ENCODE measurements around the gene HS3ST6.

The HS3ST6 gene

GRCh38 chr16:1950559-1950958, 32.3 kb upstream of the HS3ST6 start:
- no peak for ATAC-seq
- TF ChIP-seq OSR1 (CRISPR knock-in tag; IDR thresholded peaks at IDR 0.05) (no peak), TOX (CRISPR knock-in tag; IDR thresholded peaks at IDR 0.05; ENCODE audit: borderline replicate concordance) (no peak), ZNF70 (CRISPR knock-in tag; IDR thresholded peaks at IDR 0.05) (no peak), TCF4 (CRISPR knock-in tag; IDR thresholded peaks at IDR 0.05; ENCODE audit: borderline replicate concordance) (no peak), ZC3H10 (CRISPR knock-in tag; IDR thresholded peaks at IDR 0.05) (no peak), ZNF565 (CRISPR knock-in tag; conservative IDR thresholded peaks at IDR 0.05; ENCODE audit: low read depth) (no peak), CSDC2 (CRISPR knock-in tag; IDR thresholded peaks at IDR 0.05) (no peak), POU6F1 (CRISPR knock-in tag; IDR thresholded peaks at IDR 0.05; ENCODE audit: borderline replicate concordance, low read depth) (no peak), RARB (CRISPR knock-in tag; IDR thresholded peaks at IDR 0.05) (no peak), SNAI2 (CRISPR knock-in tag; IDR thresholded peaks at IDR 0.05) (no peak), ESRRG (CRISPR knock-in tag; IDR thresholded peaks at IDR 0.05) (no peak), PPARA (CRISPR knock-in tag; IDR thresholded peaks at IDR 0.05; ENCODE audit: borderline replicate concordance) (no peak), ZFP3 (CRISPR knock-in tag; IDR thresholded peaks at IDR 0.05) (no peak), ZFP30 (CRISPR knock-in tag; IDR thresholded peaks at IDR 0.05) (no peak), ARNTL (CRISPR knock-in tag; IDR thresholded peaks at IDR 0.05; ENCODE audit: borderline replicate concordance, low read depth) (no peak), ISL1 (CRISPR knock-in tag; IDR thresholded peaks at IDR 0.05) (no peak), CSRNP3 (CRISPR knock-in tag; IDR thresholded peaks at IDR 0.05) (no peak)
- TF ChIP-seq, protein P1, sequence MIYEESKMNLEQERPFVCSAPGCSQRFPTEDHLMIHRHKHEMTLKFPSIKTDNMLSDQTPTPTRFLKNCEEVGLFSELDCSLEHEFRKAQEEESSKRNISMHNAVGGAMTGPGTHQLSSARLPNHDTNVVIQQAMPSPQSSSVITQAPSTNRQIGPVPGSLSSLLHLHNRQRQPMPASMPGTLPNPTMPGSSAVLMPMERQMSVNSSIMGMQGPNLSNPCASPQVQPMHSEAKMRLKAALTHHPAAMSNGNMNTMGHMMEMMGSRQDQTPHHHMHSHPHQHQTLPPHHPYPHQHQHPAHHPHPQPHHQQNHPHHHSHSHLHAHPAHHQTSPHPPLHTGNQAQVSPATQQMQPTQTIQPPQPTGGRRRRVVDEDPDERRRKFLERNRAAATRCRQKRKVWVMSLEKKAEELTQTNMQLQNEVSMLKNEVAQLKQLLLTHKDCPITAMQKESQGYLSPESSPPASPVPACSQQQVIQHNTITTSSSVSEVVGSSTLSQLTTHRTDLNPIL (CRISPR knock-in tag; IDR thresholded peaks at IDR 0.05; ENCODE audit: low read depth): no peak

- TF ChIP-seq ZNF8 (CRISPR knock-in tag; IDR thresholded peaks at IDR 0.05) (no peak), POU6F1 (CRISPR knock-in tag; IDR thresholded peaks at IDR 0.05; ENCODE audit: borderline replicate concordance, low read depth) (no peak), ARNTL (CRISPR knock-in tag; IDR thresholded peaks at IDR 0.05; ENCODE audit: borderline replicate concordance, low read depth) (no peak), TSHZ2 (CRISPR knock-in tag; IDR thresholded peaks at IDR 0.05) (no peak), BACH2 (CRISPR knock-in tag; IDR thresholded peaks at IDR 0.05; ENCODE audit: borderline replicate concordance) (no peak), RARB (CRISPR knock-in tag; IDR thresholded peaks at IDR 0.05) (no peak), TCF4 (CRISPR knock-in tag; IDR thresholded peaks at IDR 0.05; ENCODE audit: borderline replicate concordance) (no peak), GLIS3 (CRISPR knock-in tag; IDR thresholded peaks at IDR 0.05) (no peak), CSDC2 (CRISPR knock-in tag; IDR thresholded peaks at IDR 0.05) (no peak), OSR1 (CRISPR knock-in tag; IDR thresholded peaks at IDR 0.05) (no peak)
- ATAC-seq: no peak
Observed at GRCh38 chr16:1950047-1950446, 31.8 kb upstream of the HS3ST6 start.

DNA sequence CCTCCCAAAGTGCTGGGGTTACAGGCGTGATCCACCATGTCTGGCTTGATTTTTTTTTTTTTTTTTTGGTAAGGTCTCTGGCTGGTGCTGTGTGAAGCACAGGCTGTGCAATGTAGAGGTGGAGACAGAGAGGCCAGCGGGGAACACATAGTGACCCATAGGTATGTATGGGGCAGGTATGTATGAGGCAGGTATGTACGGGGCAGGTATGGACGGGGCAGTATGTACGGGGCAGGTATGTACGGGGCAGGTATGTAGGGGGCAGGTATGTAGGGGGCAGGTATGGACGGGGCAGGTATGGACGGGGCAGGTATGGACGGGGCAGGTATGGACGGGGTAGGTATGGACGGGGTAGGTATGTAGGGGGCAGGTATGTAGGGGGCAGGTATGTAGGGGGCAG, 31.3 kb upstream of the HS3ST6 start:
- ATAC-seq: no peak
- no peak for TF ChIP-seq PATZ1 (CRISPR knock-in tag; IDR thresholded peaks at IDR 0.05; ENCODE audit: borderline replicate concordance)
- TF ChIP-seq ZNF8 (CRISPR knock-in tag; IDR thresholded peaks at IDR 0.05): no peak
- TF ChIP-seq CSDC2 (CRISPR knock-in tag; IDR thresholded peaks at IDR 0.05): no peak
- no peak for TF ChIP-seq CSRNP3 (CRISPR knock-in tag; IDR thresholded peaks at IDR 0.05)
- no peak for TF ChIP-seq ZC3H10 (CRISPR knock-in tag; IDR thresholded peaks at IDR 0.05)
- TF ChIP-seq ISL1 (CRISPR knock-in tag; IDR thresholded peaks at IDR 0.05): no peak
- no peak for TF ChIP-seq SNAI2 (CRISPR knock-in tag; IDR thresholded peaks at IDR 0.05)
- no peak for TF ChIP-seq ZFP30 (CRISPR knock-in tag; IDR thresholded peaks at IDR 0.05)
- no peak for TF ChIP-seq RARB (CRISPR knock-in tag; IDR thresholded peaks at IDR 0.05)
- no peak for TF ChIP-seq ZFP3 (CRISPR knock-in tag; IDR thresholded peaks at IDR 0.05)
- TF ChIP-seq BACH2 (CRISPR knock-in tag; IDR thresholded peaks at IDR 0.05; ENCODE audit: borderline replicate concordance): no peak
